HG03025 (cell line): Measurements from ENCODE around the gene TEDDM1.
"Not testable (repeated sequence)": the region's sequence is repeated elsewhere in the genome, so short reads cannot be mapped to it uniquely, and the experiment has no call there.

Experiments
- ATAC-seq: cut with Tn5 transposase; IDR thresholded peaks from one replicate; pipeline ENCODE4 v1.9.1; 2021; ENCODE audit warnings: mild to moderate bottlenecking, moderate library complexity; ENCODE audit not compliant: unreplicated experiment, low FRiP score

The TEDDM1 gene

GRCh38 chr1:182400567-182400966 lies at the start of gene TEDDM1:
TSS of gene TEDDM1 (minus strand) at chr1:182400667. CDS start at chr1:182400485, 182 bp downstream.
- no peak for ATAC-seq

DNA sequence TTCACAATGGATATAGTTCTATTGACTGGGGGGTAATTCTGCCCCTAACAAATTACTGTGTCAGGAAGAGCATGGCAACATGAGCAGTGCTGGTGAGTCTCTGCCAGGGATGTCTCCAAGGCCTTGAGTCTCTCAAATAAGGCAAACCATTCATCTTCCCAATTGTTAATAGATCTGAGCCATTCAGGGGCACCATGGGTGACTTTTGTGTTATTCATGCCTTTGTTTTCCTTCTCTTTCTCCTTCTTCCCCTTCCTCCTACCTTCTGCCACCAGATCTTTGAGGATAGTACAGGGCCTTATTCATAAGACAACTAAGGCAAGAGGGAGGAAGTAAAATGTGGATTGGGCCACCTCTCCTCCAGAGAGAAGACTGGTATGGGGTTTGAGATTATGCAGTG lies 49.6 kb upstream of the TEDDM1 start, which contains the start of gene RGSL1:
Gene RGSL1, plus strand, starts transcription at position 60 of the 400 bp plus-strand sequence. Its CDS starts 20 bp downstream, at position 80.
- no peak for ATAC-seq

- ATAC-seq = no peak
Measured at GRCh38 chr1:182447660-182448059, 47.2 kb upstream of the TEDDM1 start.

DNA sequence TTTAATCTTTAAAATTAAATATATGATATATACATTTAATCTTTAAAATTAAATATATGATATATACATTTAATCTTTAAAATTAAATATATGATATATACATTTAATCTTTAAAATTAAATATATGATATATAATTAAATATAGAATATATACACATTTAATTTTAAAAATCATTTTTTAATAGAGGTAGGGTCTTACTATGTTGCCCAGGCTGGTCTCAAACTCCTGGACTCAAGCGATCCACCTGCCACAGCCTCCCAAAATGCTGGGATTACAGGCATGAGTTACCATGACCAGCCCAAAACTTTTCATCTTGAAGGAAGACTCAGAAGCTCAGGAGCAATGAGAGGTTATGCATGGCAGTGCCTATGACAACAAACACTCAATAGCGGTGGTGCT lies 46.7 kb upstream of the TEDDM1 start:
- ATAC-seq = not testable (repeated sequence)

DNA sequence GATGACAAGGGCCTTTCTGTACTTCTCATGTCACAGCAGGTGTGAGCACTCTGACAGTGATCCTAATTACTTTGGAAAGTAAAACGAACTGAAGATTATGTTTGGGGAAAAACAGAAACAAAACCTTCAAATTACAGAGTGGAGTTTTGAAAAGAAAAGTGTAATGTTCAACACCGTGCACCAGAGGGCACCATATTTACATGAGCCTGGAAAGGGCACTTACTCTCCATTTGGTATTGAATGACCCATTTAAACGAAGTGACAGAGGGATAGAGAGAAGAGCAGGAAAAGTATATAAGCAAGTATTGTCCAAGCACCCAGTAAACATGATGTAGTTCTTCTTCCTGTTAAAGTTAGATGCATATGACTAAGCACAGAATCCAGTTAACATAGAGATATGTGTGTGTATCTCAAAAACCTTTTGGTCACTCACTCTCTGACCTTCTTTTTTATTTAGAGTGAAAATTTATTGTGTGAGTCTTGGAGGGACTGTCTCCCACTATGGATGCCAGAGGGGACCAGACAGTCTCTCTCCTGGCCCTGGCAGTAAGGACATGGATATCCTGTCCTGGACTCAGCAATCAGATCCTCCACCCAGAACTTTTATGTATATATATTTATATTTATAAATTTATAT lies 45.7 kb upstream of the TEDDM1 start:
- ATAC-seq = peak; percentile 55

GRCh38 chr1:182444497-182444896 lies 44.0 kb upstream of the TEDDM1 start:
- ATAC-seq = no peak

GRCh38 chr1:182442333-182442732 lies 41.9 kb upstream of the TEDDM1 start:
- ATAC-seq = no peak

- no peak for ATAC-seq
Measured at GRCh38 chr1:182441719-182442118, 41.3 kb upstream of the TEDDM1 start.

DNA sequence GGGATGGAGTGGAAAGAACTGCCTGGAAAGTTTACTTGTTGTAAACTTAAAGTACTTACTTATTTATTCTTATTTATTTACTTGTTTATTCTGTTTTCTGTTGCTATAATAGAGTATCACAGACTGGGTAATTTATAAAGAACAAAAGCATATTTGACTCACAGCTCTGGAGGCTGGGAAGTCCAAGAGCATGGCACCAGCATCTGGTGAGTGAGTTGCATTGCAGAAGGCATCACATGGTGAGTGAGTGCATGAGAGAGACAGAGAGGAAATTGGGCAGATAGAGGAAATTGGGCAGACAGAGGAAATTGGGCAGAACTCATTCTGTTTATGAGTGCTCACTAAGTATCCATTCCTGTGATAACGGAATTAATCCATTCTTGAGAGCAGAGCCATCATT lies 37.9 kb upstream of the TEDDM1 start:
- no peak for ATAC-seq

GRCh38 chr1:182433580-182433979 lies 33.1 kb upstream of the TEDDM1 start:
- no peak for ATAC-seq

DNA sequence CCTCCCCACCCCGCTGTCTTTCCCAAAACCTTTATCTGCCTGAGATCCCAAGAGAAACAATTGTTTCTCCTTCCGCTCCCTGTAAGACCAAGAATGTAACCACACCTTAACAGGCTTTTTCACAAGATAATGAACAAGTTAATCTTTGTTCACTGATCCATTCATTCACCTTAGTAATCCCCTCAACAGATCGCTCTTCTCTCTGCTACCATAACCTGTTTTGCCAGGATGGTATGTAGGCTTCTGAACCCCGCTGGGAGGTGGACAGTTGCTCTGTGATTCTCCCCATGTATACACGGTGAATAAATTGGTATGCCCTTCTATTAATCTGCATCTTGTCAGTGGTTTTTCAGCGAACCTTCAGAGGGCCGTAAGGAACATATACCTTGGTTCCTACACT lies 30.8 kb upstream of the TEDDM1 start:
- no peak for ATAC-seq

GRCh38 chr1:182430263-182431068 lies 30.0 kb upstream of the TEDDM1 start:
- ATAC-seq = no peak

DNA sequence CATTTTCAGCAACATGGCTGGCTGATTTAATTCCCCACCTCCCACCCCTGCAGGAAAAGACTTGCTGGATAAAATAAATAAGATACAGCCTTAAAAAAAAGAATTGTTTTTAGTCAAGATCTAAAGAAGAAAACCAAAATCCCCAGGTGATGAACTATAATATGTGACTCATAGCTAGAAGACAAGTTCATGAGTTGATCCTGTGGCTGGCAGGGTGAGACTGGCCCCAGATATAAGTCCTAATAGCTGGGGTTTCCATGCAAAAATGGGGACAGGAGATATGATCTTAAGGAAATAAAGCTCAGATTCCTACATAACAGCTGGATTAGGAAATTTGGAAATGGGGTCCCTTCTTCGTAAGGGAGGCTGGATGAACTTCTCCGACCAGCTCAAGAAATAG lies 27.6 kb upstream of the TEDDM1 start:
- ATAC-seq = no peak

DNA sequence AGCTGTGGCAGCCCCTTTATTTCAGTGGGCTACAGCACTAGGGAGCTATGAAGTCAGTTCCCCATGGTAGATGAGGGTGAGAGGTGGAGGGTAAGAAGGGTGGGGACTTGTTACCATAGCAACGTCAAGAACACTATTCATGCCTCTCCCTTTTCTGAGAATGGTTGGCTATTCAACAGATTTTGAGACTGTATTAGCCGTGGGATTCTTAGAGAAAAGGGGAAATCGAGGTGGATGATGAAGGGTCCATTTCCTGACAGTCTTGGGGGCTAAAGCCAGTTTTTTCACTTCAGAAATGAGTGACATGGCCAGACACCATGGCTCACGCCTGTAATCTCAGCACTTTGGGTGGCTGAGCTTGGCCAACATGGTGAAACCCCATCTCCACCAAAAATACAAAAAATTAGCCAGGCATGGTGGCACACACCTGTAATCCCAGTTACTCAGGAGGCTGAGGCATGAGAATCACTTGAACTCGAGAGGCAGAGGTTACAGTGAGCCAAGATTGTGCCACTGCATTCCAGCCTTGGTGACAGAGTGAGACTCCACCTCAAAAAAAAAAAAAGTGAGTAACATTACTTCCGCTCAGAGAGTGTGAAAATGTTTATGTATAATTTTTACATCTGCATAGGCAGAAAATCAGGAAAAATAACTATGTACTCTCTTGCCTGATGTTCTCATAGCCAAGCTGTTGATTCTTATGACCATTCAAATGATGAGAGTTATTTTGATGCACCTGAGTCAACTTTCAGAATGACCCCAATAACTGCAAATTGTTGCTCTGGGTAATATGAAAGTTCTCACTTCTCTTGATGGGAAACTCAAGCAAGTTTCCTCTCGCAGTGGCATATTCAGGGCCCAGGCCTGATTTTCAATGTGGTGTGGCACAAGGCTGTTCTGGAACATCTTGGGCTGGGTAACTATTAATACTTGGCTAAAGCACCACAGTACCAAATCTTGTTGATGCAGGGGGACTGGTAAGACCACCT lies 26.3 kb upstream of the TEDDM1 start:
- peak; percentile 74 for ATAC-seq

GRCh38 chr1:182415789-182416188 lies 15.3 kb upstream of the TEDDM1 start:
- no peak for ATAC-seq

- ATAC-seq = no peak
Measured at GRCh38 chr1:182413969-182414368, 13.5 kb upstream of the TEDDM1 start.

DNA sequence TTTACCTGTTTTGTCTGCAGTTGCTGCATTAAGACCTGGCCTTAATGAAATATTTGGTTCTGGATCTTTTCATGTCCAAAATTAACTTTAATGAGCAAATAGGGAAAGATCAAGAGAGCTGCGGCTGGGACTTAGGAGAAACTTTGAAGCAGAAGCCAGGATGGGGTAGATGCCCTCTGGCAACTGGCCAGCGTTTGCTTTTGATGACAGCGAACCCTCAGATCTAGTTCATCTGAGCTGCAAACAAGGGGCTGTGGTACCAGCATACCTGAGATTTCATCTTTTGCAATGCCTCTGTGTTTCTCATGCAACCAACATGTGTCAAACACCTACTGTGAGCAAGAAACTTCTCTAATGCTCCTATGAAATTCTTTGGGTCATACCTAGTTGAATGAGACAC lies 13.0 kb upstream of the TEDDM1 start:
- ATAC-seq = no peak

DNA sequence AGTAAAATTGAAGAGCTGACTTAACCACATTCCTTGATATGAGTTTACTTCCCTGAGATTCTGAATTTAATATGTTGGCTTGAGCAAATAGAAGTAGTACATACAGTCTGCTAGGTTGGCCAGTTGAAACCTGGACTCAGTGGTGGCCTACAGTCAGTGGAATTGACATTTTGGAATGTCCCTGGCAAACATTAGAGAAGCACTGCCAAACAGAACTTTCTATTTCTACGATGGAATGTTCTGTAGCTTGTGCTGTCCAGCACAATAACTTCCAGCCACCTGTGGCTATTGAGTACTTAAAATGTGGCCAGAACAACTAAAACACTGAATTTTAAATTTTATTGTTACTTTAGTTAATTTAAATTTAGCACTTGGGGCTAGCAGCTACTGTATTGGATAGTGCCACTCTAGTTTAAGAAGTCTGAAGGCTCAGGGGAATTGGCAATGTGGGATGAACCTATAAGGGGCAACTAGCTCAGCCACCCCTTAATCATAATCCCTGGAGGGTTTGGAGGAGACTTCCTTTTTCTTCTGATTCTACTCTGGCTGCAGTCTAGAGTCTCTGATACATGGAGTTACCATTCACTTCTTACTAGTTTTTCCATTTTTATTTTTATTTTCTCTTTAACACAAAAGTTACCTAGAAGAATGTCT lies 10.3 kb upstream of the TEDDM1 start:
- ATAC-seq = no peak

DNA sequence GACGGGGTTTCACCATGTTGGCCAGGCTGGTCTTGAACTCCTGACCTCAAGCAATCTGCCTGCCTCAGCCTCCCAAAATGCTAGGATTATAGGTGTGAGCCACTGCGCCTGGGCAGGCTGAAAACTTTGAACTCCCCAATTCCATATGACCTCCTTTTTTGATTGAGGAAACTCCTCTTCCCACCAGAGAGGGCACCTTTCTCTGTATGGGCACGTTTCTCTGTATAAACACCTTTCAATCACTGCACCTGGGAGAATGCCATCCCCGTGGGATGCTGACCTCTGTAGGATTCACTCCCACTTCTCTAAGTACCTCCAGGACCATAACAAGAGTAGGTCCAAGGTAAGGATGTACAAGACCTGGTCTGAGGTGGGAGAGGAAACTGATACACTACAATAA lies 9.7 kb upstream of the TEDDM1 start:
- no peak for ATAC-seq

DNA sequence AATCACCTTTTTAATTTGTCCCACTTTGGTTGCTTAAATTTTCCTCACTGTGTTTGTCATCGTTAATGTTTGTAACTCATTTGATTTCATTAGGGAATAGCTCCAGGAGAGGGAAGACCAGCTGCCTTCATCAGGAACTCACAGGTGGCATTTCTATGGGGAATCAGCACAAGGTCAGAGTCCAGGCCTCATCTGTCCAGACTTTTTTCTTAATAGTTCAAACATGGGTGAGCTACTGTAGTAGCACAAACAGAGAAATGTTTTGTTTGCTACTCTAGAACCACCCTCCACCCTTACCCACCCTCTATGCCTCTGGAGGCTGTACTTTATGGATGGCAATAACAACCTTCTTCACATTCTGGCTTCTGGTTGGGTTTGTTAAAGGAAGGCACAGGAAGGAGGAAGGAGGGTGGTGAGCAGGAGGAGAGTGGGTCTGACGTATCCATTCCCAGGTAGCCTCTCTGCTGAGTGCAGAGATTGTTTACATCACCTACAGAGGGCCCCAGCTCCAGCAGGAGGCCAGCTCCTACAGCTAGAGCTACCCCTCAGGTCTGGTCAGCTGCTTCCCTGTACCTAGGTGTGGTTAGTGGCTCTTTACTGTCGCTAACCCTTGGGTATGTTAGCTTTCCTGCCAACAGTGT lies 8.1 kb upstream of the TEDDM1 start:
- no peak for ATAC-seq
